Measurements from ENCODE around the gene ATAD3C.
"Not testable (repeated sequence)": the region's sequence is repeated elsewhere in the genome, so short reads cannot be mapped to it uniquely, and the experiment has no call there.

GRCh38 chr1:1428967-1429366, 20.5 kb upstream of the ATAD3C start:
- TF ChIP-seq EZH2phosphoT487 (IDR thresholded peaks at IDR 0.05; ENCODE audit: insufficient read depth, low read depth); EZH2 (IDR thresholded peaks at IDR 0.05; ENCODE audit: insufficient read depth, poor library complexity, severe bottlenecking): not testable (repeated sequence)

All from GM23248 (cell line).